IPS-15b (cell line): Measurements from ENCODE around the gene USP33.
"Not testable (repeated sequence)": the region's sequence is repeated elsewhere in the genome, so short reads cannot be mapped to it uniquely, and the experiment has no call there.

Experiments used
- H3K27me3 ChIP-seq: one replicate; pipeline ENCODE4 v1.6.1; 2013; ENCODE audit warnings: low read length; ENCODE audit not compliant: control insufficient read depth, insufficient read depth
- H3K36me3 ChIP-seq: one replicate; pipeline ENCODE4 v1.6.1; 2013; ENCODE audit warnings: low read length; ENCODE audit not compliant: control insufficient read depth, insufficient read depth
- H3K4me1 ChIP-seq: one replicate; pipeline ENCODE4 v1.6.1; 2013; ENCODE audit warnings: mild to moderate bottlenecking, low read length; ENCODE audit not compliant: control insufficient read depth, insufficient read depth
- H3K4me3 ChIP-seq: one replicate; pipeline ENCODE4 v1.5.1; 2013; ENCODE audit warnings: low read depth, low read length
- H3K9ac ChIP-seq: one replicate; pipeline ENCODE4 v1.6.1; 2013; ENCODE audit warnings: low read depth, mild to moderate bottlenecking, low read length
- H3K9me3 ChIP-seq: one replicate; pipeline ENCODE4 v1.6.1; 2013; ENCODE audit warnings: mild to moderate bottlenecking, low read length; ENCODE audit not compliant: control insufficient read depth, insufficient read depth

Gene USP33

GRCh38 chr1:77776007-77776700 lies 16.5 kb upstream of the USP33 start:
- no peaks in the 10 kb centered on the region for H3K9me3 ChIP-seq
- H3K9ac ChIP-seq: no peak overlapping the region
- H3K4me3 ChIP-seq: no peak overlapping the region
- no peaks in the 10 kb centered on the region for H3K4me1 ChIP-seq
- H3K27me3 ChIP-seq: no peaks in the 10 kb centered on the region
- no peaks in the 10 kb centered on the region for H3K36me3 ChIP-seq

- Histone ChIP-seq H3K36me3 (no peaks in the 10 kb centered on the region), H3K9me3 (no peaks in the 10 kb centered on the region), H3K27me3 (no peaks in the 10 kb centered on the region), H3K4me1 (no peaks in the 10 kb centered on the region), H3K4me3 (no peak overlapping the region), H3K9ac (no peak overlapping the region)
Measured at GRCh38 chr1:77768006-77768405, 8.4 kb upstream of the USP33 start.

DNA sequence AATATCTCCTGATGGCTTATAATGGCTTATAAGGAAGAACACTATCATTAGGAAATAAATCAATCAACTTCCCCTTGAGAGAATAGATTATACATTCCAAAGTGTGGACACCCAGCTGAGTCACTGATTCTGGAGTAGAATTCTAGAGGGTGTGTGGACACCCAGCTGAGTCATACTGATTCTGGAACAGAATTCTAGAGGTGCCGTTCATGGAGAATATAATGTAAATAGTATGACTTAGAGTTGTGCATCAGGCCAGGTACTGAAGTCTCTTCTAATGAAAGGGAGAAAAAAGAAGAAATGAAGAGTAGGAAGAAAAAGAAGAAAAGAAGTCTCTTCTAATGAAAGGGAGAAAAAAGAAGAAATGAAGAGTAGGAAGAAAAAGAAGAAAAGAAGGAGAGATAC lies 2.4 kb upstream of the USP33 start:
- H3K4me3 ChIP-seq: no peak overlapping the region
- peaks cover 3% of the 10 kb centered on the region for H3K4me1 ChIP-seq
- no peak overlapping the region for H3K9ac ChIP-seq
- no peaks in the 10 kb centered on the region for H3K27me3 ChIP-seq
- H3K36me3 ChIP-seq: no peaks in the 10 kb centered on the region
- no peaks in the 10 kb centered on the region for H3K9me3 ChIP-seq

GRCh38 chr1:77757603-77758002 lies 2.0 kb downstream of the USP33 start:
- Histone ChIP-seq H3K36me3 (no peaks in the 10 kb centered on the region), H3K9ac (no peak overlapping the region), H3K27me3 (no peaks in the 10 kb centered on the region), H3K4me1 (peaks cover 3% of the 10 kb centered on the region), H3K4me3 (no peak overlapping the region), H3K9me3 (no peaks in the 10 kb centered on the region)

DNA sequence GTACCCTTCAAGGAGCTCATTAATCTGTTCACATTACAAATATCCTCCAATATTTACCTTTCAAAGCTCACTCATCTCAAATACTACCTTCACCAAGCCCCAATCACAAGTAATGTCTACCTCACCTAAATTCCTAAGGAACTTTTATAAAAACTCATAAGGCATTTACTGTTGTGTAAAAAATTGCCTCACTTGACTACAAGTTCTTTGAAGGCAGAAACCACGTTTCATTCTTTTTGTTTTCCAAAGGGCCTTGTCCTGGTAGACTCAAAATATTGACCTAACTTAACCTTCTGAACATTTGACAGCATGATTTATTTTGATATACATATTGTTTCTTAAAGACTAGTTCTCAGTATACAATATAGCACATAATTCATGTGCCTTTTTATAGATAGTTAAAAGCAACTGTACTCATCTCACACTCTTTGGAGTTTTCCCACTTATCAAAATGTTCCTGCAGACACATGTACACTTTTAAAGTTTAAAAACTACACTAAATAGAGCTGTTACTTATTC lies 2.5 kb downstream of the USP33 start:
- no peaks in the 10 kb centered on the region for H3K9me3 ChIP-seq
- H3K9ac ChIP-seq: no peak overlapping the region
- no peaks in the 10 kb centered on the region for H3K27me3 ChIP-seq
- no peaks in the 10 kb centered on the region for H3K36me3 ChIP-seq
- H3K4me3 ChIP-seq: no peak overlapping the region
- H3K4me1 ChIP-seq: peaks cover 3% of the 10 kb centered on the region

- Histone ChIP-seq H3K9ac (no peak overlapping the region), H3K4me3 (no peak overlapping the region), H3K4me1 (peaks cover 3% of the 10 kb centered on the region), H3K9me3 (no peaks in the 10 kb centered on the region), H3K27me3 (no peaks in the 10 kb centered on the region), H3K36me3 (no peaks in the 10 kb centered on the region)
Measured at GRCh38 chr1:77756052-77756754, 3.4 kb downstream of the USP33 start.

DNA sequence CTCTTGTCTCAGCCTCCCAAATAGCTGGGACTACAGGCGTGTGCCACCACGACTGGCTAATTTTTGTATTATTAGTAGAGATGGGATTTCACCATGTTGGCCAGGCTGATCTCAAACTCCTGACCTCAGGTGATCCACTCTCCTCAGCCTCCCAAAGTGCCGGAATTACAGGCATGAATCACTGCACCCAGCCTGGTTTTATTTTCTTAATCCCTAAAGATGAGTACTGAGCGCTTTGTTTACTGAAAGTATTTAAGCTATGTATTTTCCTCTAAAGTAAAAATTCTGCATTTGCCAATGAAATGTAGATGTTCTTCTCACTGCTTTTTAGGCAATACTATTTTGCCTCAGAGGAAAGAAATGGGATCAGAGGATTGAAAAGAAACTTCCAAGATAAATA lies 10.2 kb downstream of the USP33 start:
- H3K27me3 ChIP-seq, H3K9ac ChIP-seq, H3K4me1 ChIP-seq, H3K9me3 ChIP-seq, H3K36me3 ChIP-seq, H3K4me3 ChIP-seq: not testable (repeated sequence)

GRCh38 chr1:77744576-77744975 lies 15.1 kb downstream of the USP33 start:
- no peak overlapping the region for H3K4me3 ChIP-seq
- H3K36me3 ChIP-seq: no peaks in the 10 kb centered on the region

GRCh38 chr1:77742011-77742555 lies 17.6 kb downstream of the USP33 start:
- Histone ChIP-seq H3K9ac (peak overlapping the region; percentile 47), H3K9me3 (no peaks in the 10 kb centered on the region), H3K4me3 (no peak overlapping the region), H3K4me1 (no peaks in the 10 kb centered on the region), H3K36me3 (no peaks in the 10 kb centered on the region), H3K27me3 (no peaks in the 10 kb centered on the region)

More at GRCh38 chr1:77744576-77744975, 15.1 kb downstream of the USP33 start:
- H3K9me3 ChIP-seq: no peaks in the 10 kb centered on the region
- no peak overlapping the region for H3K9ac ChIP-seq
- H3K4me1 ChIP-seq: no peaks in the 10 kb centered on the region
- no peaks in the 10 kb centered on the region for H3K27me3 ChIP-seq

GRCh38 chr1:77741316-77741715 lies 18.3 kb downstream of the USP33 start:
- Histone ChIP-seq H3K27me3 (no peaks in the 10 kb centered on the region), H3K9me3 (no peaks in the 10 kb centered on the region), H3K9ac (no peak overlapping the region), H3K4me3 (no peak overlapping the region), H3K4me1 (no peaks in the 10 kb centered on the region), H3K36me3 (no peaks in the 10 kb centered on the region)

GRCh38 chr1:77739235-77739634 lies 20.4 kb downstream of the USP33 start:
- Histone ChIP-seq H3K27me3 (no peaks in the 10 kb centered on the region), H3K36me3 (no peaks in the 10 kb centered on the region), H3K9me3 (no peaks in the 10 kb centered on the region), H3K9ac (no peak overlapping the region), H3K4me1 (no peaks in the 10 kb centered on the region), H3K4me3 (no peak overlapping the region)

- Histone ChIP-seq H3K27me3 (no peaks in the 10 kb centered on the region), H3K4me3 (no peak overlapping the region), H3K9ac (no peak overlapping the region), H3K4me1 (no peaks in the 10 kb centered on the region), H3K36me3 (no peaks in the 10 kb centered on the region), H3K9me3 (no peaks in the 10 kb centered on the region)
Measured at GRCh38 chr1:77732090-77732489, 27.6 kb downstream of the USP33 start.
